HG02870 (cell line): ENCODE data around the gene UTS2.

ENCODE experiments used
- ATAC-seq: cut with Tn5 transposase; IDR thresholded peaks from one replicate; pipeline ENCODE4 v1.9.1; 2021; ENCODE audit warnings: mild to moderate bottlenecking, moderate library complexity; ENCODE audit not compliant: unreplicated experiment

UTS2 gene

GRCh38 chr1:7852804-7853683 lies at the start of gene UTS2:
TSS of gene UTS2 (minus strand) at chr1:7853065. CDS start at chr1:7853003, 62 bp downstream.
- ATAC-seq: no peak

GRCh38 chr1:7899741-7900140 lies 46.9 kb upstream of the UTS2 start:
- ATAC-seq: no peak

DNA sequence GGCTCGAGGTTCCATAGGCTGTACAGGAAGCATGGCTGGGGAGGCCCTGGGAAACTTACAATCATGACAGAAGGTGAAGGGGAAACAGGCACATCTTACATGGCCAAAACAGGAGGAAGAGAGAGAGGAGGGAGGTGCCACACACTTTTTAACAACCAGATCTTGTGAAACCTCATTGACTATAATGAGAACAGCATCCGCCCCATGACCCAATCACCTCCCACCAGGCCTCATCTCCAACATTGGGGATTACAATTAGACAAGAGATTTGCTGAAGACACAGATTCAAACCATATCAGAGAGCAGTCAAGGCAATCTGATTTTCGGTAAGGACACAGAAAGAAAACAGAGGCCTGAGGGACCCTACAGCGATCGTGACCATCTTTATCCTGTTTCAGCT lies 46.1 kb upstream of the UTS2 start:
- no peak for ATAC-seq

GRCh38 chr1:7896994-7897393 lies 44.1 kb upstream of the UTS2 start:
- ATAC-seq: no peak

GRCh38 chr1:7893529-7894180 lies 40.8 kb upstream of the UTS2 start:
- no peak for ATAC-seq

DNA sequence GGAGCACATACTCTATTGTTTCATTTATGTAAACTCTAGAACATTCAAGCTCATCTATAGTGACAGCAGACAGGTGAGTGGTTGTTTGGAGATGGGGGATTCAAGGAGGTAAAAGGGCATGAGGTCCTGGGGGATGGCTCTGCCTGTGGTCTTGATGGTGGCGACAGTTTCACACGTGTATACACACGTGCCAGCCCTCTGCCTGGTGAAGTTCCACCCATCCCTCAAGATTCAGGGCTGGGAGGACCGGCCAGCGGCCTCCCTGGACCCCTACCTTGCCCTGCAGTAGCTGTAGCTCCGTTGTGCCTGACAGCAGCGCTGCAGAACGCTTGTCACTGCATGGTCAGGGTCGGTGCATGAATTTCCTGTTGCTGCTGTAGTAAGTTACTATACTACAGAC lies 38.9 kb upstream of the UTS2 start:
- ATAC-seq: no peak

- ATAC-seq: no peak
Observed at GRCh38 chr1:7890853-7891252, 38.0 kb upstream of the UTS2 start.

DNA sequence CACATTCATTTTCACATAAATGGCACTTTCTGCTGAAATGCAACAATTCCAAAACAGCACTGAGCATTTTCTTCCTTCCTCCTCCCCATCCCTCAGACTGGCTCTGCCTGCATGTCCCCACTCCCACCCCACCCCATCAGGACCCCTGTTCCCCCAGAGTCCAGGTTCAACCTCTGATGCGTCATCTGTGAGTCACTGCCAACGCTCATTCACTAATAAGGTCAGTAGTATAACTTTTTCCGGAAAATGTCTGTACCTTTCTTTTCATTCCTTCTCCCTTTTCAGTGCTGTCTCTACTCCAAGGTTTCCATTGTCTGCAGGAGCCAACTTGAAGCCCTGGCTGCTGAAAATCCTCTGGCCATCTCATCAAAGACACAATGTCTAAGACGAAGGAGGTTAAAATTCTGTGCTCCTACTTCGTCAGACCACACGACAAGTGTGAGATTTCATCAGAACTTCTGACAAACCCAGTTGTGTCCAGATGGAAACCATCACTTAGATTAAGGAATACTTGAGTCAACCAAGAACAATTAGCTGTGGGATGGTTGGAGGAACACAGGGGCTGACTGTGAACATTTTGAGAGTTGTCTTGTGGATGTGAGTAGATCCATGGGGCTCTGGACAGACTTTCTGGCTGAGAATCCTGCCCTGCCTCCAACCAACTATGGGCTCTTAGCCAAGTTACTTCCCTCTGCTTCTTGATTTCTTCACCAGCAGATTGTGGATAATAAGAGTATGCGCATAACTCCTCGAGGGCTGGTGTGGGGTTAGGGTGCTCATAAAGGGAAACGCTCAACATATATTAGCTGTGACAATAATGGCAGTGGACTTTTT lies 35.6 kb upstream of the UTS2 start:
- ATAC-seq: no peak

- no peak for ATAC-seq
Observed at GRCh38 chr1:7886405-7886745, 33.5 kb upstream of the UTS2 start.

GRCh38 chr1:7885513-7886404 lies 32.9 kb upstream of the UTS2 start:
- no peak for ATAC-seq

DNA sequence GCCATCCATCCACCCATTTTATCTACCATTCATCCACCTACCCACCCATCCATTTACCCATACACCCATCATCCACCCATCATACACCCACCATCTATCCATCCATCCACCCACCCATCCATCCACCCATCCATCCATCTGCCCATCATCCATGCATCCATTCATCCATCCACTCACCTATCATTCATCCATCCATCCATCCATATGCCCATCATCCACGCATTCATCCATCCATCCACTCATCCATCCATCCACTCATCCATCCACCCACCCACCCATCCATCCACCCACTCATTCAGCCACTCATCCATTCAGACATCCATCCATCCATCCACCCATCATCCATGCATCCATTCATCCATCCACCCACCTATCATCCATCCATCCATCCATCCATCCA lies 31.9 kb upstream of the UTS2 start:
- no peak for ATAC-seq

- ATAC-seq: no peak
Observed at GRCh38 chr1:7879228-7879627, 26.4 kb upstream of the UTS2 start.

DNA sequence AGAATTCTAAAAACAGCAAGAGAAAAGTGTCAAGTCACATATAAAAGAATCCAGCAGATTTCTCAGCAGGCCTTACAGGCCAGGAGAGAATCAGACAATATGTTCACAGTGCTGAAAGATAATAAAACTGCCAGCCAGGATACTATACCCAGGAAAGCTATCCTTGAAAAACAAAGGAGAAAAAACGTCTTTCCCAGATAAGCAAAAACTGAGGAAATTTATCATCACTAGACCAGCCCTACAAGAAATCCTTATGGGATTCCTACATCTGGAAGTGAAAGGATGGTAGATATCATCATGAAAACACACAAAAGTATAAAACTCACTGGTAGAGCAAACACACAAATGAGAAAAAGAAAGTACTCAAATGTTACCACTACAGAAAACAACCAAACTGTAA lies 25.2 kb upstream of the UTS2 start:
- ATAC-seq: no peak

DNA sequence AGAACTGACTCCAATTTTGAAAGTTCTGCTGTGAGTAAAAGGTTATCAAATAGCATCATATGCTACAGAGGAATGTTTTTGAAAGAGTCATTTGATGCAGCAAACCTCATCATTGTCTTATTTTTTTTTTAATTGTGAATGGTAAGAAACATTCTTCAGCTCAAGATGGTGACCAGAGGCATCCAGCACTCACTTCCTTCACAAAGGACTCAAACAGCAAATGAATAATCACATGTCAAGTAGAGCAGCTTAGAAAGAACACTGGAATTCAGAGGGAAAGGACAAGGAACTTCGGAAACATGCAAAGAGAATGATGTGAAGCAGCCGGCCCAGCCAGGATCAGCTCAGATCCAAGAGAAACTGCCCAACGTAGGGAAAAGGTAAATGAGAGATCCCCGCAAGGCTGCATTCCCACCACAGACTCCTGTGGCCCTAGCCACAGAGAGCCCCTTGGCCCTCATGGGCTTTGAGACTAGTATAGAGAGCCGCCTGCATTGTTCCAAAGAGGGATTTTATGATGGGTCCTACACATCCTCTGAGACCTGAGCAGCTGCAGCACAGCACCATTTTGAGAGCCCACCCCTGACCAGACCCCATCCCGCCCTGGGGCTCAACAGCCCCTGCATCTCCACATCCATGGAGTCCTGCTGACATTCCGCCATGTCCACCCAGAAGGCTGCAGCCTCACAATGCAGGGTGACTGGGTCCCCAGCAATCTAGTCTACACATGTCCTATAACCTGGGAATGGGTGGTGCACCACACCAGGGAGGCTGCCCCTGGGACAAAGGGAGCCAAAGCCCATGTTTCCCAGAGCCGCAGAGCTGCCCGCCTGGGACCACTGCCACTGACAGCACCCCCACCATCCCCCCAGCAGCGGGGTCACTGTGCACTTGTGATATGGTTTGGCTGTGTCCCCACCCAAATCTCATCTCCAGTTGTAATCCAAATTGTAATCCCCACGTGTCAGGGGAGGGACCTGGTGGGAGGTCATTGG lies 21.2 kb upstream of the UTS2 start:
- ATAC-seq: no peak

GRCh38 chr1:7871136-7871535 lies 18.3 kb upstream of the UTS2 start:
- no peak for ATAC-seq

DNA sequence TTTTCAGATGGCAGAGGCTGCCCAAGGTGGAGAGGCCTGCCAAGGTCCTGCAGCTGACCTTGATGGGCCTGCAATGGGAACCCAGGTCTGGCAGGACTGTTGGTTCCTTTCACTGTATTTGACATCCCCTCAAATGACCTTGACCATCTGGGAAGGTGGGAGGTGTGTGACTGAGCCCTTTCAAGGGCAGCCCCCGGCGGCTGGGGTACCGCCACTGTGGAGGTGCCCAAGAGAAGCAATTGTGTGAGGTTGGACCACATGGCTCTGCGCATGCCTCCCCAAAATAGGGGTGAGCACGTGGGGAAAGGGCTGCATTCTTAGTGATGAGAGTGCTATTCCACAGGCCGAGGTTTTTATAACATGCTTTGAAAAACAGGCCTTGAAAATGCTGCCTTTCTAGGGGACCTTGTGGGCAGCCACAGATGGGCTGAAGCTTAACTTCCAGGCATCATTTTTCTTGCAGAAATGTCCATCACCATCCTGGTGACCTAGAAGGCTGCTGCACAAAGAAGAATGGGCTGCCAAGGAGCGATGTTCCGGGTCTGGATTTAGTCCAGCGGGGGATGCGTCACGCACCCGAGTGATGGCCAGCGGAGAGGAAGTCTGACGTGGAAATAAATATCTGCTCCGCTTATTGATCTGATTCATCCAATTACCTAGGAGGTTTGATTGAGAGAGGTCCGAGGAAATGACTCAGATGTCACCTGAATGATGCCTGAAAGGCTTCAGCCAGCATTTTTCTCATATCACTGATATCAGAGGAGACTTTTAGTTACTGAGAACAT lies 16.5 kb upstream of the UTS2 start:
- no peak for ATAC-seq

- ATAC-seq: no peak
Observed at GRCh38 chr1:7868070-7868780, 15.4 kb upstream of the UTS2 start.

GRCh38 chr1:7865978-7866377 lies 13.1 kb upstream of the UTS2 start:
- no peak for ATAC-seq
